ENCODE results near the gene MPP4.

Gene MPP4

DNA sequence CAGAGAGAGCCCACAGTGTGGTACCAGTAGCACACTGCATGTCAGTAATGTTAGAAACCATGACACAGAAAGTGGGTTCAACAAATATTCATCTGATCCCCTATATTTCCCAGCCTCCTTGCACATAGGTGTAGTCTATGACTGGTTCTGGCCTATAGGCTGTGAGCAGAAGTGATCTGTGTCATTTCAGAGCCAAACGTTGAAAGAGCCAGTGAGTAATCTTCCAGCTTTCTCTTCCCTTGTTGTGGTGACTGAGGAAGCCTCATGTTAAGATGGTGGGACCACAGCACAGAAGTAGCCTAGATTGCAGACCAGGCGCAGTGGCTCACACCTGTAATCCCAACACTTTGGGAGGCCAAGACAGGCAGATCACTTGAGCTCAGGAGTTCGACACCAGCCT is 59.2 kb downstream of the MPP4 start:
- DNase-seq (ENCODE audit: low read depth, low spot score) = peak; percentile 53
- no peak overlapping the region for H3K4me3 ChIP-seq (ENCODE audit: low read length)

DNA sequence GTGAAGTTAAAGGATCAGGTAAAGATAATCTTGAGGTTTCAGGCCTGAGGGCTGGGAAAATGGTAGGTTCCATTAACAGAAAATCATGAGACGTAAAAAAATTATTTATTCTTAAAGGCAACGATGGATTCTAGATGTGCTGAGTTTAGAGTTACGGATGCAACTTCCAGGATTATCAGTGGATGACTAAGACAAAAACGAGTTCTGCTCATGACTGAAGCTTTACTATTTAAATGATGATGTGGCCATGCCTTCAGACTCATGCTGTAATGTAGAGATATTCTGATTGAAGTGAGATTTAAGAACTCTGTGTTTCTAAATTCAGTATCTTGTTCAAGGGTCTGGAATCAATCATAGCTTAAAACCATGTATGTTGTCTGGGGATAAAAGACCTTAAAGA is 60.1 kb downstream of the MPP4 start:
- DNase-seq (ENCODE audit: low read depth, low spot score) = no peak

DNA sequence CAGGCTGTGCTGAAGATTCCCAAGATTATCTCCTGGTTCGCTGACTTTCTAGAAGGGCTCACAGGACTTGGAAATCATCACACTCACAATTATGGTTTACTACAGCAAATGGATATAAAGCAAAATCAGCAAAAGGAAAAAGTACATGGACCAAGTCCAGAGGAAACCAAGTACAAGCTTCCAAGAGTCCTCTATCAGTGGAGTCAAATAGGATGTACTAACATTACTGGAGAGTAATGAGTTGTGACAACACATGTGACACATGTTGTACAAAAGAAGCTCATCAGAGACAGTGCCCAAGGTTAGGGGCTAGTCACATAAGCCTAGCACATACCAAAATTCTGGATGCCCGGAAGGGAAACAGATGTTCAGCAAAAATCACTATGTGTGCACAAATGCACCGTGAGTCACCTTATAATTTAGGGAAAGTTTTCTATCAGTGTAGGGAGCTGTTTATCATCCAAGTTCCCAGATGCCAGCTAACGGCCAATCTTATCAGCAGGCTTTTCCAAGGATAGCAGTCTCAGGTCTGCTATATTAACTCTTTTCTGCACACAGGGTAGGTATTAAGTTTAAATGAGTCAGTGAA is 64.7 kb downstream of the MPP4 start:
- no peak for DNase-seq (ENCODE audit: low read depth, low spot score)
- H3K4me3 ChIP-seq (ENCODE audit: low read length) = no peak overlapping the region

More for the DNA sequence above, 60.1 kb downstream of the MPP4 start:
- H3K4me3 ChIP-seq (ENCODE audit: low read length) = no peak overlapping the region

GRCh38 chr2:201631041-201631440 is 67.4 kb downstream of the MPP4 start:
- DNase-seq (ENCODE audit: low read depth, low spot score) = no peak
- no peak overlapping the region for H3K4me3 ChIP-seq (ENCODE audit: low read length)

- no peak overlapping the region for H3K4me3 ChIP-seq (ENCODE audit: low read length)
- DNase-seq (ENCODE audit: low read depth, low spot score) = no peak
Observed at GRCh38 chr2:201630577-201630976, 67.9 kb downstream of the MPP4 start.

DNA sequence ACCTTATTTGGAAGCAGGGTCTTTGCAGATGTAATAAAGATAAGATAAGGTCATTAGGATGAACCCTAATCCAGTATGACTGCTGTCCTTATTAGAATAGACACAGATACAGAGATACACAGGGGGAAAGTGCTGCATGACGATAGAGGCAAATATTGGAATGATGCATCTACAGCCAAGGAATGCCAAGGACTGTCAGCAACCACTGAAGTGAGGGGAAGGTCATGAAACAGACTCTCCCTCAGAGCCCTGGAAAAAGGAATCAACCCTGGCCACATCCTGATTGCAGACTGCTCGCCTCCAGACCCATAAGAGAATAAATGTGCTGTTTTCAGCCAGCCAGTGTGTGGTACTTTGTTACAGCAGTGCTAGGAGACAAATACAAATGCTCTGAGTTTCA is 69.9 kb downstream of the MPP4 start:
- no peak overlapping the region for H3K4me3 ChIP-seq (ENCODE audit: low read length)
- no peak for DNase-seq (ENCODE audit: low read depth, low spot score)

- H3K4me3 ChIP-seq (ENCODE audit: low read length) = no peak overlapping the region
- DNase-seq (ENCODE audit: low read depth, low spot score) = no peak
Observed at GRCh38 chr2:201622306-201622970, 76.0 kb downstream of the MPP4 start.

GRCh38 chr2:201621293-201621999 is 77.0 kb downstream of the MPP4 start:
- H3K4me3 ChIP-seq (ENCODE audit: low read length) = no peak overlapping the region
- no peak for DNase-seq (ENCODE audit: low read depth, low spot score)

GRCh38 chr2:201618744-201619662 is 79.4 kb downstream of the MPP4 start:
- no peak overlapping the region for H3K4me3 ChIP-seq (ENCODE audit: low read length)
- DNase-seq (ENCODE audit: low read depth, low spot score) = no peak

GRCh38 chr2:201608021-201608420 is 90.4 kb downstream of the MPP4 start:
- no peak for DNase-seq (ENCODE audit: low read depth, low spot score)
- no peak overlapping the region for H3K4me3 ChIP-seq (ENCODE audit: low read length)

DNA sequence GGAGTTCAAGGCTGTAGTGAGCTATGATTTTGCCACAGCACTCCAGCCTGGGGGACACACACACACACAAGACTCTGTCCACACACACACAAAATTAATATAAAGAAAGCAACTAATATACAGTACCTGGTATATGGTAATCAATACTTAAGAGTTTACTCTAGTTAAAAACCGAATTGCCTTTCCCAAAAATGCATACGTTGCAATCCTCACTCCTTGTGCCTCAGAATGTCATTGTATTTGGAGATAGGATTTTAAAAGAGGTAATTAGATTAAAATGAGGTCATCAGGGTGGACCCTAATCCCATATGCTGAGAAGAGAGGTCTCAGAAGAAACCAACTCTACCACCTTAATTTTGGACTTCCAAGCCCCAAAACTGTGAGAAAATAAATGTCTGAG is 90.9 kb downstream of the MPP4 start:
- no peak overlapping the region for H3K4me3 ChIP-seq (ENCODE audit: low read length)
- no peak for DNase-seq (ENCODE audit: low read depth, low spot score)

DNA sequence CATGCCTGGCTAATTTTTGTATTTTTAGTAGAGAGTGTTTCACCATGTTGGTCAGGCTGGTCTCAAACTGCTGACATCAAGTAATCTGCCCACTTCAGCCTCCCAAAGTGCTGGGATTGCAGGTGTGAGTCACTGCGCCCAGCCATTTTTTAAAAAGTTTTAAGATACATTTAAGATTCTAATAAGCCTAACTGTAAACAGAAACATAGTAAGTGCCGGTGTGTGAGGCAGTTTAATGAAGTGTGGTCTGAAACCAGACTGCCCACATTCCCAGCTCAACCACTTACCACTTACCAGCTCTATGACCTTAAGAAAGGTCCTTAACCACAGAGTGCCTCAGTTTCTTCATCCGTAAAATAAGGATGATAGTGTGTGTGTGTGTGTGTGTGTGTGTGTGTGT is 97.5 kb downstream of the MPP4 start:
- H3K4me3 ChIP-seq (ENCODE audit: low read length) = no peak overlapping the region
- no peak for DNase-seq (ENCODE audit: low read depth, low spot score)

DNA sequence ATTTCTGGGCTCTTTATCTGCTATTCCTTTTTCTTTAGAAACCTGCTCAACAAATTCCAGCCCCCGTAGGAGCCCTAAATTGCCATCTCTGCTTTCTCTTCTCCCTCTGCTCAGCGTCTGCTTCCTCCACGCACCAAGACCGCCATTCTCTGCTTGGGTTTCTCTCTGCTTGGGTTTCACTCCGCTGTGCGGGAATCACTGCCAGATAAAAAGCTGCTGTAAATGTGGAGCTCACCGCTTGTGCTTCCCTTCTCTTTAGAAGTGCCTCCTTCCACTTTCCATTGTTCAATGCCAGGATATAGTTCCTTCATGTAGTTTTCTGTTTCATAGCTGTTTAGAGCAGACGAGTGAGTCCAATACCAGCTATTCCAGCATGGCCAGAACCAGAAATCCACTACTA is 101.0 kb downstream of the MPP4 start:
- DNase-seq (ENCODE audit: low read depth, low spot score) = no peak
- no peak overlapping the region for H3K4me3 ChIP-seq (ENCODE audit: low read length)

Measured in Jurkat, Clone E6-1 (cell line).